SU-DHL-6 (cell line): ENCODE measurements around the gene CHST9.

Experiments used
- H2AFZ ChIP-seq: fragments of 200-600 bp; sonication (generic); 2 replicates; pipeline ENCODE4 v1.6.1; 2014; ENCODE audit warnings: low read depth, mild to moderate bottlenecking, moderate library complexity, mixed read lengths, antibody characterized with exemption, low read length; ENCODE audit not compliant: severe bottlenecking
- H3F3A ChIP-seq: fragments of 200-600 bp; shearing (Covaris generic); 2 replicates; pipeline ENCODE4 v1.6.0; 2016; ENCODE audit warnings: antibody characterized with exemption, mild to moderate bottlenecking; ENCODE audit not compliant: insufficient read depth
- H3K27ac ChIP-seq: fragments of 200-600 bp; sonication (generic); 2 replicates; pipeline ENCODE4 v1.5.1; 2016; ENCODE audit warnings: low read depth, mild to moderate bottlenecking, low read length, moderate library complexity, mixed read lengths
- H3K27me3 ChIP-seq: fragments of 200-600 bp; sonication (generic), shearing (Covaris generic); 2 replicates; pipeline ENCODE4 v1.6.0; 2014; ENCODE audit warnings: mild to moderate bottlenecking, low read length
- H3K36me3 ChIP-seq: fragments of 200-600 bp; sonication (generic); 2 replicates; pipeline ENCODE4 v1.6.1; 2014; ENCODE audit warnings: mild to moderate bottlenecking, low read length, mixed read lengths
- H3K4me2 ChIP-seq: fragments of 300-600, 200-600 bp; shearing (Covaris generic), sonication (generic); 2 replicates; pipeline ENCODE4 v1.6.0; 2014; ENCODE audit warnings: low read length, low read depth, mild to moderate bottlenecking; ENCODE audit not compliant: poor library complexity, severe bottlenecking
- H3K4me3 ChIP-seq: fragments of 200-600 bp; sonication (generic); 2 replicates; pipeline ENCODE4 v1.5.1; 2014; ENCODE audit warnings: antibody characterized with exemption, low read length, mild to moderate bottlenecking, mixed read lengths; ENCODE audit not compliant: insufficient read depth, poor library complexity, severe bottlenecking
- H3K79me2 ChIP-seq: fragments of 200-600 bp; sonication (generic); 2 replicates; pipeline ENCODE4 v1.6.1; 2014; ENCODE audit warnings: mild to moderate bottlenecking, low read length, moderate library complexity; ENCODE audit not compliant: insufficient read depth
- H3K9ac ChIP-seq: fragments of 200-600 bp; sonication (generic); 2 replicates; pipeline ENCODE4 v1.7.0; 2014; ENCODE audit warnings: mild to moderate bottlenecking, low read length
- H3K9me2 ChIP-seq: fragments of 200-600 bp; sonication (generic); replicated peaks from 2 replicates; pipeline ENCODE4 v1.6.1; 2014; ENCODE audit warnings: low read length; ENCODE audit not compliant: insufficient read depth
- H3K9me3 ChIP-seq: fragments of 200-600 bp; sonication (generic); 2 replicates; pipeline ENCODE4 v1.6.1; 2014; ENCODE audit warnings: low read length, mixed read lengths; ENCODE audit not compliant: insufficient read depth
- H4K20me1 ChIP-seq: fragments of 200-600 bp; sonication (generic); 2 replicates; pipeline ENCODE4 v1.6.1; 2014; ENCODE audit warnings: low read depth, mild to moderate bottlenecking, antibody characterized with exemption, low read length, moderate library complexity, mixed read lengths
- CTCF ChIP-seq: fragments of 200-600 bp; sonication (generic); IDR thresholded peaks from one replicate; pipeline ENCODE4 v1.5.1; 2017; ENCODE audit warnings: antibody characterized with exemption, mild to moderate bottlenecking, low read length, moderate library complexity; ENCODE audit not compliant: insufficient read depth, poor library complexity, severe bottlenecking
- EZH2phosphoT487 ChIP-seq: fragments of 200-600 bp; sonication (generic), shearing (Covaris generic); conservative IDR thresholded peaks from 2 replicates; pipeline ENCODE4 v1.6.1; 2018; ENCODE audit warnings: mild to moderate bottlenecking, antibody characterized with exemption, low read length, moderate library complexity, mixed read lengths

CHST9 gene

GRCh38 chr18:27141876-27142275 lies 43.2 kb downstream of the CHST9 start:
- Histone ChIP-seq H4K20me1 (no peaks in the 10 kb centered on the region), H3K9me3 (no peaks in the 10 kb centered on the region), H3K36me3 (no peaks in the 10 kb centered on the region), H3K27me3 (no peaks in the 10 kb centered on the region), H3K79me2 (no peaks in the 10 kb centered on the region), H3K9ac (no peak overlapping the region), H3K4me3 (no peak overlapping the region), H3K27ac (no peak overlapping the region), H3F3A (no peaks in the 10 kb centered on the region), H3K9me2 (no peaks in the 10 kb centered on the region), H2AFZ (no peak overlapping the region), H3K4me2 (no peak overlapping the region)
- TF ChIP-seq CTCF: no peak
- TF ChIP-seq EZH2phosphoT487: no peak

- H3K27me3 ChIP-seq: no peaks in the 10 kb centered on the region
- no peaks in the 10 kb centered on the region for H3K79me2 ChIP-seq
- H3K36me3 ChIP-seq: no peaks in the 10 kb centered on the region
- no peak overlapping the region for H3K4me3 ChIP-seq
- no peak overlapping the region for H3K27ac ChIP-seq
- H3F3A ChIP-seq: no peaks in the 10 kb centered on the region
- H2AFZ ChIP-seq: no peak overlapping the region
- no peaks in the 10 kb centered on the region for H3K9me2 ChIP-seq
- no peak overlapping the region for H3K9ac ChIP-seq
- H3K9me3 ChIP-seq: no peaks in the 10 kb centered on the region
- TF ChIP-seq EZH2phosphoT487 (no peak), CTCF (no peak)
- no peak overlapping the region for H3K4me2 ChIP-seq
- H4K20me1 ChIP-seq: no peaks in the 10 kb centered on the region
These were observed 47.0 kb downstream of the CHST9 start for GRCh38 chr18:27138079-27138478.

GRCh38 chr18:27136208-27136535 lies 48.9 kb downstream of the CHST9 start:
- TF ChIP-seq EZH2phosphoT487 (no peak), CTCF (no peak)
- Histone ChIP-seq H4K20me1 (no peaks in the 10 kb centered on the region), H3F3A (no peaks in the 10 kb centered on the region), H3K9me2 (no peaks in the 10 kb centered on the region), H3K27ac (no peak overlapping the region), H3K4me3 (no peak overlapping the region), H3K9ac (no peak overlapping the region), H3K36me3 (no peaks in the 10 kb centered on the region), H3K27me3 (no peaks in the 10 kb centered on the region), H3K4me2 (no peak overlapping the region), H3K9me3 (no peaks in the 10 kb centered on the region), H3K79me2 (no peaks in the 10 kb centered on the region), H2AFZ (no peak overlapping the region)
